Measurements from ENCODE around the gene CNTNAP2. TPM values are rescaled to one million over a fixed set of nuclear protein-coding genes. Genes with fewer than 3 reads are reported as not detected.

CNTNAP2 gene
- total RNA-seq, 1 donor from 2014 or later = 4.2 TPM

DNA sequence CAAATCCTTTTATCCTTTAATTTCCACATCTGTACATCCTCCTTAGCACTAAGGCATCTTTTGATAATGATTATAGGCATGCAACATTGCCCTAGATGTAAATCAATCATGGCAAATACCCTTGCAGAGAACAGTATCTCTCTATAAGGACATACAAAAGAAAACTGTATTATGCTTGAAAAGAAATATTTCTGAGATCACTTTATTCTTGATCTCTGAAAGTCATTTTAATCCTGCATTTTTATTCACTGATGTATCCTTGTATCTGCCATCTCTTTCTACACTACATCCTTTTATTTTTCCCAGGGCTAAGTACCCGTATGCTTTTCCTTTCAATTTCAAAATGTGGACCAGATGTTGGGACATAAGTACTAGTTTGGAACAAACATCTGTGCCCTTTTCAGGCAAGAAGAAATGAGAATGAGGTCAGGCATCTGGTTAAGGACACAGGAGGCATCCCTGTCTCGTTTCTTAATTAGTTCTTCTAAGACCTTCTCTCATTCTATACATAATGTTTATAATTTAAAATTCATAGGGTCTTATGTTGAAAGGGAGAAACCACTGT is 338.6 kb downstream of the CNTNAP2 start:
- peaks cover 4% of the 10 kb centered on the region for H3K27me3 Mint-ChIP-seq (ENCODE audit: low read depth)
- H3K27ac Mint-ChIP-seq = no peak overlapping the region
- no peaks in the 10 kb centered on the region for H3K4me1 Mint-ChIP-seq
- H3K9me3 Mint-ChIP-seq = no peaks in the 10 kb centered on the region
- H3K36me3 Mint-ChIP-seq = no peaks in the 10 kb centered on the region
- TF ChIP-seq, protein P1, sequence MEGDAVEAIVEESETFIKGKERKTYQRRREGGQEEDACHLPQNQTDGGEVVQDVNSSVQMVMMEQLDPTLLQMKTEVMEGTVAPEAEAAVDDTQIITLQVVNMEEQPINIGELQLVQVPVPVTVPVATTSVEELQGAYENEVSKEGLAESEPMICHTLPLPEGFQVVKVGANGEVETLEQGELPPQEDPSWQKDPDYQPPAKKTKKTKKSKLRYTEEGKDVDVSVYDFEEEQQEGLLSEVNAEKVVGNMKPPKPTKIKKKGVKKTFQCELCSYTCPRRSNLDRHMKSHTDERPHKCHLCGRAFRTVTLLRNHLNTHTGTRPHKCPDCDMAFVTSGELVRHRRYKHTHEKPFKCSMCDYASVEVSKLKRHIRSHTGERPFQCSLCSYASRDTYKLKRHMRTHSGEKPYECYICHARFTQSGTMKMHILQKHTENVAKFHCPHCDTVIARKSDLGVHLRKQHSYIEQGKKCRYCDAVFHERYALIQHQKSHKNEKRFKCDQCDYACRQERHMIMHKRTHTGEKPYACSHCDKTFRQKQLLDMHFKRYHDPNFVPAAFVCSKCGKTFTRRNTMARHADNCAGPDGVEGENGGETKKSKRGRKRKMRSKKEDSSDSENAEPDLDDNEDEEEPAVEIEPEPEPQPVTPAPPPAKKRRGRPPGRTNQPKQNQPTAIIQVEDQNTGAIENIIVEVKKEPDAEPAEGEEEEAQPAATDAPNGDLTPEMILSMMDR (IDR thresholded peaks at IDR 0.05; ENCODE audit: unreplicated experiment) = no peak
- H3K4me3 Mint-ChIP-seq = no peak overlapping the region
- no peak for DNase-seq (ENCODE audit: low spot score in 2 of 2, unreplicated experiment in 2 of 2)

DNA sequence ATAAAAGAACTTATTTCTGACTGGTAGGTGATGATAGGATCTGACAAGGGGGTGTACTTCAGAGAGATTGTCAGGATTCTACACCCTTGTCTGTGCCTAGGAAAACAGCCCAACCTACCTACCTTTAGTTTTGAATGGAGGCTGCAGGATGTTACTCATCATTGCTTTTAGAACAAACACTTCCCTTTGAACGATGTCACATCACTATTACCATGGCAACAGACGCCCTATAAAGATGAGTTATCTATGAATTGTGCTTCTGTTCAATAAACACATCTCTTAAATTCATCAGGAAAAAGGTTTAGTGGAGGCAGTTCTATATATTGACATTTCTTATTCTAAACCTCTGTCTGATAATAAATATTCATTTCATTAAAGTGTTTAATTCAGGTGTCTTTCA is 362.4 kb downstream of the CNTNAP2 start:
- no peaks in the 10 kb centered on the region for H3K27me3 Mint-ChIP-seq (ENCODE audit: low read depth)
- H3K4me1 Mint-ChIP-seq = no peaks in the 10 kb centered on the region
- H3K9me3 Mint-ChIP-seq = no peaks in the 10 kb centered on the region
- DNase-seq (ENCODE audit: low spot score in 2 of 2, unreplicated experiment in 2 of 2) = no peak
- H3K36me3 Mint-ChIP-seq = no peaks in the 10 kb centered on the region
- H3K4me3 Mint-ChIP-seq = no peak overlapping the region
- TF ChIP-seq, protein P1 (IDR thresholded peaks at IDR 0.05; ENCODE audit: unreplicated experiment) = no peak
- H3K27ac Mint-ChIP-seq = no peak overlapping the region

GRCh38 chr7:146486519-146486918 is 369.9 kb downstream of the CNTNAP2 start:
- TF ChIP-seq, protein P1 (IDR thresholded peaks at IDR 0.05; ENCODE audit: unreplicated experiment) = no peak
- no peak overlapping the region for H3K27ac Mint-ChIP-seq
- no peaks in the 10 kb centered on the region for H3K36me3 Mint-ChIP-seq
- peaks cover 6% of the 10 kb centered on the region for H3K9me3 Mint-ChIP-seq
- H3K4me3 Mint-ChIP-seq = no peak overlapping the region
- H3K27me3 Mint-ChIP-seq (ENCODE audit: low read depth) = no peaks in the 10 kb centered on the region
- no peak for DNase-seq (ENCODE audit: low spot score in 2 of 2, unreplicated experiment in 2 of 2)
- H3K4me1 Mint-ChIP-seq = no peaks in the 10 kb centered on the region

GRCh38 chr7:146492017-146492416 is 375.4 kb downstream of the CNTNAP2 start:
- TF ChIP-seq, protein P1 (IDR thresholded peaks at IDR 0.05; ENCODE audit: unreplicated experiment) = no peak
- Mint-ChIP-seq H3K27ac (no peak overlapping the region), H3K36me3 (no peaks in the 10 kb centered on the region), H3K4me3 (no peak overlapping the region), H3K4me1 (no peaks in the 10 kb centered on the region), H3K27me3 (ENCODE audit: low read depth) (no peaks in the 10 kb centered on the region), H3K9me3 (peaks cover 18% of the 10 kb centered on the region)
- DNase-seq (ENCODE audit: low spot score in 2 of 2, unreplicated experiment in 2 of 2) = no peak

GRCh38 chr7:146494952-146495596 is 378.5 kb downstream of the CNTNAP2 start:
- Mint-ChIP-seq H3K4me1 (no peaks in the 10 kb centered on the region), H3K9me3 (peaks cover 26% of the 10 kb centered on the region), H3K27ac (no peak overlapping the region), H3K36me3 (no peaks in the 10 kb centered on the region), H3K4me3 (no peak overlapping the region), H3K27me3 (ENCODE audit: low read depth) (no peaks in the 10 kb centered on the region)
- DNase-seq (ENCODE audit: low spot score in 2 of 2, unreplicated experiment in 2 of 2) = no peak
- TF ChIP-seq, protein P1 (IDR thresholded peaks at IDR 0.05; ENCODE audit: unreplicated experiment) = no peak
